SHP77 treated with DMSO at 0.1 percent for 48 hours (cell line): ENCODE data around the gene IRS2.
"Not testable (repeated sequence)": the region's sequence is repeated elsewhere in the genome, so short reads cannot be mapped to it uniquely, and the experiment has no call there.

Experiments
- DNase-seq: peaks from one replicate; lab custom pipeline; 2025; lab: John Stamatoyannopoulos, UW

Gene IRS2, protein sequence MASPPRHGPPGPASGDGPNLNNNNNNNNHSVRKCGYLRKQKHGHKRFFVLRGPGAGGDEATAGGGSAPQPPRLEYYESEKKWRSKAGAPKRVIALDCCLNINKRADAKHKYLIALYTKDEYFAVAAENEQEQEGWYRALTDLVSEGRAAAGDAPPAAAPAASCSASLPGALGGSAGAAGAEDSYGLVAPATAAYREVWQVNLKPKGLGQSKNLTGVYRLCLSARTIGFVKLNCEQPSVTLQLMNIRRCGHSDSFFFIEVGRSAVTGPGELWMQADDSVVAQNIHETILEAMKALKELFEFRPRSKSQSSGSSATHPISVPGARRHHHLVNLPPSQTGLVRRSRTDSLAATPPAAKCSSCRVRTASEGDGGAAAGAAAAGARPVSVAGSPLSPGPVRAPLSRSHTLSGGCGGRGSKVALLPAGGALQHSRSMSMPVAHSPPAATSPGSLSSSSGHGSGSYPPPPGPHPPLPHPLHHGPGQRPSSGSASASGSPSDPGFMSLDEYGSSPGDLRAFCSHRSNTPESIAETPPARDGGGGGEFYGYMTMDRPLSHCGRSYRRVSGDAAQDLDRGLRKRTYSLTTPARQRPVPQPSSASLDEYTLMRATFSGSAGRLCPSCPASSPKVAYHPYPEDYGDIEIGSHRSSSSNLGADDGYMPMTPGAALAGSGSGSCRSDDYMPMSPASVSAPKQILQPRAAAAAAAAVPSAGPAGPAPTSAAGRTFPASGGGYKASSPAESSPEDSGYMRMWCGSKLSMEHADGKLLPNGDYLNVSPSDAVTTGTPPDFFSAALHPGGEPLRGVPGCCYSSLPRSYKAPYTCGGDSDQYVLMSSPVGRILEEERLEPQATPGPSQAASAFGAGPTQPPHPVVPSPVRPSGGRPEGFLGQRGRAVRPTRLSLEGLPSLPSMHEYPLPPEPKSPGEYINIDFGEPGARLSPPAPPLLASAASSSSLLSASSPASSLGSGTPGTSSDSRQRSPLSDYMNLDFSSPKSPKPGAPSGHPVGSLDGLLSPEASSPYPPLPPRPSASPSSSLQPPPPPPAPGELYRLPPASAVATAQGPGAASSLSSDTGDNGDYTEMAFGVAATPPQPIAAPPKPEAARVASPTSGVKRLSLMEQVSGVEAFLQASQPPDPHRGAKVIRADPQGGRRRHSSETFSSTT (N-terminal part only)

GRCh38 chr13:109786457-109787134, at the start of gene IRS2:
Gene IRS2, minus strand, starts transcription at chr13:109786583. Its CDS starts 530 bp downstream, at chr13:109786053.
- peak; percentile 98 for DNase-seq

- no peak for DNase-seq
Observed at GRCh38 chr13:109834973-109835720, 48.8 kb upstream of the IRS2 start.

DNA sequence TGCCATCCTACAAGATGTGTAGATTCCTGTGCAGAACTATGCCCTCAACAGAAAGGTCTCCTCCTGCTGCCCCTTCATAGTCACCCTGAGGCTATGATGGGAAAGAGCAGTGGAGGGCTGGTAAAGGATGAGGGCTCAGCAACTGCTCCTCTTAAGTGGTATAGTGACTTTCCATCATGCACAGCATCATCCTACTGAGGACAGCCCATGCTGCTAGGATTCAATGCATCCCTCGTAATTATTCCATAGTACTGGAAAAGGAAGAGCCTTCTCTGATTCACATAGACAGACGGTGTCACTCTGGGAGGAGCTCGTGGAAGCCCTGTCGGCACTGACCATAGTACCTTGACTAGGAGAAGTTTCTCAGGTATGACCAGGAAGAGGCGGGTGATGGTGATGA, 47.6 kb upstream of the IRS2 start:
- no peak for DNase-seq

GRCh38 chr13:109833071-109833470, 46.7 kb upstream of the IRS2 start:
- no peak for DNase-seq

DNA sequence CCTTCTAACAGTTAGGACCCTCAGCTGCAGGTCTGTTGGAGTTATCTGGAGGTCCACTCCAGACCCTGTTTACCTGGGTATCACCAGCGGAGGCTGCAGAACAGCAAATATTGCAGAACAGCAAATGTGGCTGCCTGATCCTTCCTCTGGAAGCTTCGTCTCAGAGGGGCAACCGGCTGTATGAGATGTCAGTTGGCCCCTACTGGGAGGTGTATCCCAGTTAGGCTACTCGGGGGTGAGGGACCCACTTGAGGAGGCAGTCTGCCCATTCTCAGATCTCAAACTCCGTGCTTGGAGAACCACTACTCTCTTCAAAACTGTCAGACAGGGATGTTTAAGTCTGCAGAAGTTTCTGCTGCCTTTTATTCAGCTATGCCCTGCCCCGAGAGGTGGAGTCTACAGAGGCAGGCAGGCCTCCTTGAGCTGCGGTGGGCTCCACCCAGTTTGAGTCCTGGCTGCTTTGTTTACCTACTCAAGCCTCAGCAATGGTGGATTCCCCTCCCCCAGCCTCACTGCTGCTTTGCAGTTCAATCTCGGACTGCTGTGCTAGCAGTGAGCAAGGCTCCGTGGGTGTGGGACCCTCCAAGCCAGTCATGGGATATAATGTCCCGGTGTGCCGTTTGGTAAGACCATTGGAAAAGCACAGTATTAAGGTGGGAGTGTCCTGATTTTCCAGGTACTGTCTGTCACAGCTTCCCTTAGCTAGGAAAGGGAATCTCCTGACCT, 42.4 kb upstream of the IRS2 start:
- DNase-seq: not testable (repeated sequence)

DNA sequence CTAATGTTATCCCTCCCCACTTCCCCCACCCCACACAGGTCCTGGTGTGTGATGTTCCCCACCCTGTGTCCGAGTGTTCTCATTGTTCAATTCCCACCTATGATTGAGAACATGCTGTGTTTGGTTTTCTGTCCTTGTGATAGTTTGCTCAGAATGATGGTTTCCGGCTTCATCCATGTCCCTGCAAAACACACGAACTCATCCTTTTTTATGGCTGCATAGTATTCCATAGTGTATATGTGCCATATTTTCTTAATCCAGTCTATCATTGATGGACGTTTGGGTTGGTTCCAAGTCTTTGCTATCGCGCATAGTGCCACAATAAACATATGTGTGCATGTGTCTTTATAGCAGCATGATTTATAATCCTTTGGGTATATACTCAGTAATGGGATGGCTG, 36.8 kb upstream of the IRS2 start:
- DNase-seq: not testable (repeated sequence)

- DNase-seq: peak; percentile 29
Observed at GRCh38 chr13:109821103-109821502, 34.7 kb upstream of the IRS2 start.

GRCh38 chr13:109819874-109820273, 33.5 kb upstream of the IRS2 start:
- DNase-seq: no peak

GRCh38 chr13:109818886-109819285, 32.5 kb upstream of the IRS2 start:
- no peak for DNase-seq

GRCh38 chr13:109817591-109818535, 31.5 kb upstream of the IRS2 start:
- DNase-seq: no peak

DNA sequence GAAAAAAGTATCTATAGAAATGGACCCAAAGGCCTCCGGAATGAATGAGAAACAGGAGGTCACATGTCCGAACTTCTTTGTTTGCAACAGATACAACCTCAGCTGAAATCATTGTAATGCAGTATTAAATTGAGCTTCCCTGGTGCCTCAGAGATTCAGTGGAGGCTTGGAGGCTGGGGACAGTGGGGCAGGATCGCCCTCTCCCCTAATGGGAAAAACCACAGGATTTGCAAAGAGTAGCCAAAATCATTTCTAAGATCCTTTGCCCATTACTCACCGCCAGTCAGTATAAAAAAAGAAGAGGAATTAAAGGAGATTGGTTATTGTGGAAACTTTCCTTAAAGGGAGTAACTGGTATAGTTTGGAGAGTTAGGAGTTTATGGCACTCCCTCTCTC, 30.4 kb upstream of the IRS2 start:
- DNase-seq: no peak

DNA sequence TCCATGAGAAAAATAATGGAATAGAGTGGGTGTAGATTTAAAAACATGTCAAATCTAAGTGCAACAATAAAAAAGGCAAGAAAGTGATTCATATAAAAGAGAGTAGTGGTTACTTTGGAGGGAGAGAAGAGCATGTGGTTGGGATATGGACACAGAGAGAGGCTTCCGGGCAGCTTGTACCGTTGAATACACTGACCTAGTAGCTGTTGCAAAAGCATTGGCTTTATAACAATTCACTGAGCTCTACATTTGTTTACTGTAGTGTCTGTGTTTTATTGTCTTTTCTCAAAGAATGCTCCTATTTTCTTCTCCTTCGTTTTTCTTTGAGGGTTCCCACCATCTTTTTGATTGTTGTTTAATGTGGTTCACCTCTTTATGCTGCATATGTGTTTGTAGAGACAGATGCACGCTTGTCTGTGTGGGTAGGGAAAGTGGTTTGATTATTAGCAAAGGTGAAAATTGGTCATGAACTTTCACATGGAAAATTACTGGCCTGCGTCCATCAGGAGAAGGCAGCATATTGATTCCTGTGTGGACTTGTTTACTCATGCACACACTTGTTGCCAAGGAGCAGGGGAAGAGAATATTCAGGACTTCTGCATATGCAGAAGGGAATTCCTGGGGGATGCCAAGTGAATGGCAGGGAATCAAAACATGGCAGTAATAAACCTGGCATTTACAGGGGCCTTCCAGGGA, 29.9 kb upstream of the IRS2 start:
- no peak for DNase-seq

DNA sequence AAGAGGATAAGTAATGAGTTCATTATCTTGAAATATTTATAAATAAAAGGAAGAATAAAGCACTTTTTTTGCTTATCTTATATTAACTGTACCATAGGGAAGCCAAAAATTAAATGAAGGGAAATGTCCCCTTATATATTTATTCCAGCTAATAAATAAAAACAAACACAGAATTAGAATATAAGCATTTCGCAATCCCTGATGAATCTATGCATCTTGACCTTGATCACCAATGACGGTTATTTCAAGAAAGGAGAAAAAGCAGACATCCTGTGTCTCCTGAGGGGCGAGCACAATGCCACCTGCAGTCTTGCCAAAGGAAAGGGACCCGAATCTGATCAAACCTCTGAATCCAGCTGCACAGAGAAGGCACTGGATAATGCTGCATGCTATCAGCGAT, 29.3 kb upstream of the IRS2 start:
- no peak for DNase-seq

DNA sequence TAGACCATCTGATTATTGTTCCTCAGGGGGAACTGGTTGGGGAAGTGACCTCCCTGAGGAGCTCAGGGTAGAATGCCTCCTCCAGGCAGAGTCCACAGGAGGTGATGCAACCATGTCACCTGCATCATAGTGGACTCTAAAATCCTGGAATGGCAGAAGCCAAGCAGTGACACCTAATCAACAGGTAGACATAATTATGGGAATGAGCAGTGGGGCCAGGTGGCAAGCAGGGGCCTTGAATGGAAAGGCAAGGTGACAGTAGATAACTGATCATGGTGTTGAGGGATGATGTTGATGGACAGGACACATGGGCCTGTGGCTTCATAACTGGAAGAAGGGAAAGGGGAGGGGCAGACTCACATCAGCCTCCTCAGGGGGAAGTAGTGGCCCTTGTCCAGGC, 27.3 kb upstream of the IRS2 start:
- no peak for DNase-seq

DNA sequence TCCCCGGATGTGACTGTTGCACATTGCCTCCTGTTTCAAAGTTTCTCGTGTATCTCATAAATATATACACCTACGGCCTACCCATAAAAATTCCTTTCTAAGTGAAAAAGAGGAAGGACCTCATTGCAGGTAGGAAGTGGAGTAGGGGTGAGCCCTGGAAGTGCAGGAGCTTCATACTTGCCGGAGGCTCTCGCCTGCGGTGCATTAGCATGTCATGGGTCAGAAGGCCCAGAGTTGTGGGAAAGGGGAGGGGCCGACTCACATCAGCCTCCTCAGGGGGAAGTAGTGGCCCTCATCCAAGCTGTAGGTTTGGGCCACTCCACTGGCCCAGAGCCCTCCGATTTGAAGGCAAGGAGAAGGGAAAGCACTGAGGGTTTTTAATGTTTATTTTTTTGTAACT, 26.0 kb upstream of the IRS2 start:
- no peak for DNase-seq

DNA sequence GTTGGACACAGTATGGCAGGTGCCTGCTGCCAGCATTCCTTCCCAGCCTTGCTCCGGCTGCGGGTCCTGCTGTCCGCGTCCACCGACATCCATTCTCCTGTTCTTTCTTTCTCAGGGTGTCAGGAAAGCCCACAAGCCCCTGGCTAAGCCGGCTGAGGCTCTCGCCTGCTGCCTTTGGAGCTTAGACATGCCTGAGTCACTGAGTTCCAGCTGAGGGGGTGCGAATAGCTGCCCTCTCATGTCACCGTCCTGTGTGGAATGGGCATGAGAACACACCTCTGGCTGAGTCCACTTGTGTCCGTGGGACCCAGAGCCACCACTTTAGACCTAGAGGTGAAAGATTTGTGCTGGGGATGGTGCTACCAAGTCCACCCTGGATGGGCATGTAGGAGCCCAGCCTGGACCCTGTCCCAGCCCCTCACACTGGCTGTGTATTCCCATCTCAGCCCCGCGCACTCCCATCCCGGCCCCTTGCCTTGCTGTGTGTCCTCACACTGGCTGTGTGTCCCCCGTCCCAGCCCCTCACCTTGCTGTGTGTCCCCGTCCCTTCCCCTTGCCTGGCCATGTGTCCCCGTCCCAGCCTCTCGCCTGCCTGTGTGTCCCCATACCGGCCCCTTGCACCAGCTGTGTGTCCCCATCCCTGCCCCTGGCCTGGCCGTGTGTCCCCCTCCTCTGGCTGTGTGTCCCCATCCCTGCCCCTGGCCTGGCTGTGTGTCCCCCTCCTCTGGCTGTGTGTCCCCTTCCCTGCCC, 24.6 kb upstream of the IRS2 start:
- DNase-seq: no peak

DNA sequence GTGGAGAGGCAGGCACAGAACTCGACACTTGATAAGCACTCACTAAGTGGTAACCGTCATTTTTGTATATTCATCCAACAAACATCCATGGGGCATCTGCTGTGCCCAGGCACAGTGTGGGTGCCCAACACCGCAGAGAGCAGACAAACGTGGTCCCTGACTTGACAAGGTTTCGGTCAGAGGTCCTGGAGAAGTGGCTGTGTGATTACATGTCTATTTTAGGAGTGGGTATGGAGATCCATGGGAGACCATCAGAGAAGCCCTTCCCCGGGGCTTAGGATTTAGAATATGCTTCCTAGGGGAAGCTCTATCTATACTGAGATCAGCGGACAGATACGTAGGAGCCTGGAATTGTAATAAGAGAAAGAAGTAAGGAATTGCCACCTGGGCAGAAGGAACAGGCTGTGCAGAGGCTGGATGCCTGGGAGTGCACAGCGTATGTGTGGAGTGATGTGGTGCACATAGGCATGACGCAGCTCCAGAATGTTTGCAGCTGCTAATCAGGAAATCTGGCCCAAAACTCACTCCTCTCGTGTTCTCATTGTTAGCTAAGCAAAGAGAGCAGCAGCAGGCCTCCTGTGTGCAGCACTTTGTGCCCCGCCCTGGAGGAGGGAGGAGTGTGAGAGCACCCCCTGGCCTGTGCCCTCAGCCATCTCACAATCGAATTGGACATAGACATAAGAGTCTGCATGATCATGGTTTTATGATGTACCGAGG, 23.0 kb upstream of the IRS2 start:
- peak; percentile 82 for DNase-seq
